ENCODE measurements around the gene SLAIN1. TPM values are rescaled to one million over a fixed set of nuclear protein-coding genes. Genes with fewer than 3 reads are reported as not detected.

The SLAIN1 gene
- total and polyA plus RNA-seq, 10 of the 15 experiments (the other 5 are each of a cell fraction or from before 2014, with no cell fraction given) = 11.9 to 140 (median 56.9) TPM

GRCh38 chr13:77729502-77730221 is 32.2 kb downstream of the SLAIN1 start (continued):
- peak; percentile 31; the same call in 1 of the 2 replicates for TF ChIP-seq ZNF687 (IDR thresholded peaks at IDR 0.05)

GRCh38 chr13:77730572-77730971 is 33.1 kb downstream of the SLAIN1 start:
- BruUV-seq (replicated peaks) = no TSS peak
- H3K27ac ChIP-seq (ENCODE audit: control insufficient read depth, insufficient read depth) = no peak overlapping the region
- intact Hi-C loops (cut with micrococcal nuclease; ENCODE audit: unreplicated experiment) = loop anchor here (1.0 kb wide), 1 partner anchor 31 kb away; no protein-coding TSS in a partner anchor
- TF ChIP-seq STAT1 (conservative IDR thresholded peaks at IDR 0.05) = no peak
- no peak for TF ChIP-seq REST (IDR thresholded peaks at IDR 0.05; ENCODE audit: low read depth, low read length)
- TF ChIP-seq USF1 (IDR thresholded peaks at IDR 0.05; ENCODE audit: borderline replicate concordance, extremely low read length, insufficient read depth, low read depth, low read length) = no peak
- no peak for TF ChIP-seq SMAD5 (IDR thresholded peaks at IDR 0.05; ENCODE audit: low read depth)
- no peak for TF ChIP-seq JUNB (IDR thresholded peaks at IDR 0.05)
- no peak for TF ChIP-seq ZBTB33 (IDR thresholded peaks at IDR 0.05)

More at GRCh38 chr13:77730572-77730971, 33.1 kb downstream of the SLAIN1 start:
- SMC1A ChIA-PET (ENCODE audit: uncharacterized antibody, unreplicated experiment) = interaction anchor here (0.7 to 4.5 kb wide), 8 partner anchors 8 to 138 kb away, joined by 3 to 46 read pairs (median 10); partner anchors contain the start of gene SLAIN1
- RAD21 ChIA-PET (ENCODE audit: unreplicated experiment) = interaction anchor here (1.0 to 3.3 kb wide), 5 partner anchors 12 to 186 kb away, joined by 3 to 25 read pairs (median 9); partner anchors contain the start of gene SLAIN1
- POLR2A ChIA-PET = interaction anchor here (1.5 to 2.6 kb wide), 2 partner anchors 11 to 28 kb away, joined by 4 to 15 read pairs; no protein-coding TSS in a partner anchor
- DNase-seq (ENCODE audit: low read depth, low spot score) (no peak), FAIRE-seq (no peak), ATAC-seq (no peak)
- Histone ChIP-seq H4K20me1 (ENCODE audit: control insufficient read depth, insufficient read depth) (no peaks in the 10 kb centered on the region), H3K9me3 (replicated peaks; ENCODE audit: control insufficient read depth, insufficient read depth, low read length) (no peaks in the 10 kb centered on the region), H3K4me2 (ENCODE audit: control insufficient read depth, insufficient read depth) (no peak overlapping the region), H3K36me3 (ENCODE audit: control insufficient read depth in 2 of 2, insufficient read depth in 2 of 2, low read length in 1 of 2) (peaks cover 0 to 3% of the 10 kb centered on the region in 2 experiments; a peak in 3 of 4 replicates), H3K27me3 (replicated peaks in 1 of 2; ENCODE audit: control insufficient read depth in 2 of 2, insufficient read depth in 2 of 2, low read length in 1 of 2) (no peaks in the 10 kb centered on the region), H3K9ac (ENCODE audit: control insufficient read depth, insufficient read depth, low read length) (no peak overlapping the region), H3K4me1 (ENCODE audit: control insufficient read depth, insufficient read depth, low read length) (peaks cover 18% of the 10 kb centered on the region), H3K79me2 (ENCODE audit: control insufficient read depth, insufficient read depth, low read length) (peaks cover 2% of the 10 kb centered on the region), H2AFZ (ENCODE audit: control insufficient read depth, low read depth, low read length) (no peak overlapping the region), H3K4me3 (no peak overlapping the region)
- in situ Hi-C loops (cut with MboI) = no loop called here
- WGBS (ENCODE audit: insufficient coverage, insufficient replicate concordance, low lambda C conversion rate, missing lambda C conversion rate) = 89% methylated on average over 1 of the region's 1 CpG
- CTCF ChIA-PET = interaction anchor here (0.7 to 1.2 kb wide), 4 partner anchors 12 to 37 kb away, joined by 3 to 4 read pairs (median 3); no protein-coding TSS in a partner anchor

Measured in GM12878 (cell line).